Measurements from ENCODE around the gene PIPOX. TPM values are rescaled to one million over a fixed set of nuclear protein-coding genes. Genes with fewer than 3 reads are reported as not detected.

PIPOX gene
- total and polyA plus RNA-seq, 2 of the 13 experiments (the other 11 are each of a cell fraction or from before 2014, with no cell fraction given), result 87.3 to 154 TPM

DNA sequence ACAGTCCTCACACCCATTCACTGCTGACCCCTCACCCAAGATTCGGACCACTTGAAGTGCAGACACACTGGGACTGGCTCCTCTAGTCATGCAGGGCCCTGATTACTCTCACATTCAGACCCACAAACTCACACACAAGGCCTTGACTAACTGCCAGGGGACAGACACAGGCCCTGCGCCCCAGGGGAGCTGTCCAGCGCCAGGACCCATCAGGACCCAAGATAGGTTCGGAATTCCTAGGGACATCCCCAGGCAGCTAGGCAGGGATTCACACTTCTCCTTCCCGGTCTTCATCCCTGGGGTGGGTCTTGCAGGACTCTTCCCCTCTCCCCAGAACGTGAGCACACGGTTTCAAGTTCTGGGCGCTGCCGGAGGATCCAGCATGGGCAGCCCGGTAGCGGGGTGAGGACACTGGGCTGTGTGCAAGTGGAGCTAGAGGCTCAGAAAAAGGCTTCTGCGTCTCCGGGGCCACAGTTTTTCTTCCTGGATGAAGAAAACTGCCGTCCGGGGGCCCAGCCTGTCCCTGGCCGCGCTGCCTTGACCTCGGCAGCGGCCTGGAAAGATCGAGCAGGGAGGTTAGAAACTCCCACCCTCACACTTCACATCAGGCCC, 38.8 kb upstream of the PIPOX start:
- Histone ChIP-seq H3K9ac (ENCODE audit: insufficient read depth, low read depth, low read length) (no peak overlapping the region), H3K27ac (ENCODE audit: extremely low read length, insufficient read depth, low read length) (no peak overlapping the region), H3K79me2 (ENCODE audit: insufficient read depth, low read length) (no peaks in the 10 kb centered on the region), H3K27me3 (ENCODE audit: control insufficient read depth in 1 of 2, insufficient read depth in 2 of 2, low read length in 2 of 2) (peaks cover 11 to 53% of the 10 kb centered on the region in 2 experiments), H3K4me1 (ENCODE audit: insufficient read depth, low read length) (peaks cover 24% of the 10 kb centered on the region), H2AFZ (ENCODE audit: low read length) (no peak overlapping the region), H4K20me1 (ENCODE audit: insufficient read depth, low read length) (peaks cover 8% of the 10 kb centered on the region; the same call in 1 of the 2 replicates), H3K4me2 (ENCODE audit: low read depth, low read length) (no peak overlapping the region), H3K4me3 (replicated peaks in 1 of 3; ENCODE audit: insufficient read depth in 1 of 3, low read depth in 2 of 3, low read length in 3 of 3) (no peak overlapping the region), H3K36me3 (replicated peaks in 1 of 2; ENCODE audit: control insufficient read depth in 1 of 2, insufficient read depth in 2 of 2, low read length in 2 of 2) (no peaks in the 10 kb centered on the region), H3K9me3 (ENCODE audit: low read length) (no peaks in the 10 kb centered on the region)
- ATAC-seq (peak; percentile 21; the same call in 2 of the 3 replicates), FAIRE-seq (no peak), DNase-seq (ENCODE audit: low spot score) (no peak)
- 20% methylated on average over 4 of the region's 20 CpGs for WGBS (ENCODE audit: low lambda C conversion rate)
- CTCF ChIA-PET (ENCODE audit: low intra/inter-chr PET ratio, low total read pairs), result no interaction called here
- in situ Hi-C loops (cut with HindIII; ENCODE audit: extremely low pct_ligation_motif_present, low pct_unique_long_range_greater_than_20kb) (no loop called here), intact Hi-C loops (cut with micrococcal nuclease; ENCODE audit: unreplicated experiment) (no loop called here)
- no TSS peak for BruUV-seq (replicated peaks)
- TF ChIP-seq, protein P1, sequence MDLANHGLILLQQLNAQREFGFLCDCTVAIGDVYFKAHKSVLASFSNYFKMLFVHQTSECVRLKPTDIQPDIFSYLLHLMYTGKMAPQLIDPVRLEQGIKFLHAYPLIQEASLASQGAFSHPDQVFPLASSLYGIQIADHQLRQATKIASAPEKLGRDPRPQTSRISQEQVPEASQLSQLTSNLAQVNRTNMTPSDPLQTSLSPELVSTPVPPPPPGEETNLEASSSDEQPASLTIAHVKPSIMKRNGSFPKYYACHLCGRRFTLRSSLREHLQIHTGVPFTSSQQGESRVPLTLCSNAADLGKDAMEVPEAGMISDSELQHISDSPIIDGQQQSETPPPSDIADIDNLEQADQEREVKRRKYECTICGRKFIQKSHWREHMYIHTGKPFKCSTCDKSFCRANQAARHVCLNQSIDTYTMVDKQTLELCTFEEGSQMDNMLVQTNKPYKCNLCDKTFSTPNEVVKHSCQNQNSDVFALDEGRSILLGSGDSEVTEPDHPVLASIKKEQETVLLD (CRISPR knock-in tag; IDR thresholded peaks at IDR 0.05; ENCODE audit: low read depth), result no peak
- TF ChIP-seq EHMT2 (IDR thresholded peaks at IDR 0.05; ENCODE audit: borderline replicate concordance, low read depth, low read length) (peak; percentile 49; the same call in 1 of the 2 replicates), MIER2 (CRISPR knock-in tag; IDR thresholded peaks at IDR 0.05) (peak; percentile 94), SALL1 (CRISPR knock-in tag; IDR thresholded peaks at IDR 0.05) (peak; percentile 43; the same call in 1 of the 2 replicates), KDM5B (CRISPR knock-in tag; IDR thresholded peaks at IDR 0.05; ENCODE audit: borderline replicate concordance) (peak; percentile 29; the same call in 1 of the 2 replicates), ZNF607 (CRISPR knock-in tag; IDR thresholded peaks at IDR 0.05; ENCODE audit: borderline replicate concordance) (peak; percentile 26; the same call in 1 of the 2 replicates), GZF1 (CRISPR knock-in tag; IDR thresholded peaks at IDR 0.05) (peak; percentile 90; the same call in 1 of the 2 replicates), HOXA7 (CRISPR knock-in tag; IDR thresholded peaks at IDR 0.05) (no peak)
- TF ChIP-seq, protein P2, sequence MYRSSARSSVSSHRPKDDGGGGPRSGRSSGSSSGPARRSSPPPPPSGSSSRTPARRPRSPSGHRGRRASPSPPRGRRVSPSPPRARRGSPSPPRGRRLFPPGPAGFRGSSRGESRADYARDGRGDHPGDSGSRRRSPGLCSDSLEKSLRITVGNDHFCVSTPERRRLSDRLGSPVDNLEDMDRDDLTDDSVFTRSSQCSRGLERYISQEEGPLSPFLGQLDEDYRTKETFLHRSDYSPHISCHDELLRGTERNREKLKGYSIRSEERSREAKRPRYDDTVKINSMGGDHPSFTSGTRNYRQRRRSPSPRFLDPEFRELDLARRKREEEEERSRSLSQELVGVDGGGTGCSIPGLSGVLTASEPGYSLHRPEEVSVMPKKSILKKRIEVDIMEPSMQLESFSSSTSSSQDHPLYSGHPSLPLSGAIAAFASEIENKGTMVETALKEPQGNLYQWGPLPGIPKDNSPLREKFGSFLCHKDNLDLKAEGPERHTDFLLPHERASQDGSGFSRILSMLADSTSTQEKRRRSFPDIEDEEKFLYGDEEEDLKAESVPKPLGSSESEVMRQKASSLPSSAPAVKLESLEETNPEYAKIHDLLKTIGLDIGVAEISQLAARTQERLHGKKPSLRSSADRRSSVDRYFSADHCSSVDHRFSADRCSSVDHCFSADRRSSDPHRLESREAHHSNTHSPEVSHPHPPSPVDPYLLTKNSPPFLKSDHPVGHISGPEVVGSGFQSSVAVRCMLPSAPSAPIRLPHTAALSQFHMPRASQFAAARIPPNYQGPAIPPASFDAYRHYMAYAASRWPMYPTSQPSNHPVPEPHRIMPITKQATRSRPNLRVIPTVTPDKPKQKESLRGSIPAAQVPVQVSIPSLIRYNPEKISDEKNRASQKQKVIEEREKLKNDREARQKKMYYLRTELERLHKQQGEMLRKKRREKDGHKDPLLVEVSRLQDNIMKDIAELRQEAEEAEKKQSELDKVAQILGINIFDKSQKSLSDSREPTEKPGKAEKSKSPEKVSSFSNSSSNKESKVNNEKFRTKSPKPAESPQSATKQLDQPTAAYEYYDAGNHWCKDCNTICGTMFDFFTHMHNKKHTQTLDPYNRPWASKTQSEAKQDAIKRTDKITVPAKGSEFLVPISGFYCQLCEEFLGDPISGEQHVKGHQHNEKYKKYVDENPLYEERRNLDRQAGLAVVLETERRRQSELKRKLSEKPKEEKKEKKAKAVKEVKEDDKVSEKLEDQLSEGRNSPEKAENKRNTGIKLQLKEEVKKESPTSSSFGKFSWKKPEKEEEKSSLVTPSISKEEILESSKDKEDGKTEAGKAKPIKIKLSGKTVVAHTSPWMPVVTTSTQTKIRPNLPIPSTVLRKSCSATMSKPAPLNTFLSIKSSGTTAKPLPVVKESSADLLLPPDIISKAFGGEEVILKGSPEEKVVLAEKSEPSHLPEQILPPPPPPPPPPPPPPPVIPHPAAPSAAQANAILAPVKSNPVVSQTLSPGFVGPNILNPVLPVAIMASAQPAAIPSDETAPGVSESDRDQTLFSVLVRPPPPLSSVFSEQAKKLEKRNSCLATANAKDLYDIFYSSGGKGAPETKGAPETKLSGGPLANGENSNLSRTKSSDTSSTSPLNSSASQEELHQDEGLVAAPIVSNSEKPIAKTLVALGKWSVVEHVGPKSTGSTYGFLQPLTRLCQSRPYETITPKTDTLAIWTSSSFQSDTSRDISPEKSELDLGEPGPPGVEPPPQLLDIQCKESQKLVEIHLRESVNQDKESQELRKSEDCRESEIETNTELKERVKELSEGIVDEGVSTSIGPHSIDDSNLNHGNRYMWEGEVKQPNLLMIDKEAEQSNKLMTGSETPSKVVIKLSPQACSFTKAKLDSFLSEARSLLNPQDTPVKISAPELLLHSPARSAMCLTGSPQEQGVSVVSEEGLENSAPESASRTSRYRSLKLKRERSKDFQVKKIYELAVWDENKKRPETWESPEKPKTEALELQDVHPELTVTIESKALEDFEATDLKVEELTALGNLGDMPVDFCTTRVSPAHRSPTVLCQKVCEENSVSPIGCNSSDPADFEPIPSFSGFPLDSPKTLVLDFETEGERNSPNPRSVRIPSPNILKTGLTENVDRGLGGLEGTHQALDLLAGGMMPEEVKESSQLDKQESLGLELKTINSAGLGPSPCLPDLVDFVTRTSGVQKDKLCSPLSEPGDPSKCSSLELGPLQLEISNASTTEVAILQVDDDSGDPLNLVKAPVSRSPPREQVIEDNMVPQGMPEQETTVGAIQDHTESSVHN (CRISPR knock-in tag; IDR thresholded peaks at IDR 0.05), result no peak
- TF ChIP-seq, protein P3, sequence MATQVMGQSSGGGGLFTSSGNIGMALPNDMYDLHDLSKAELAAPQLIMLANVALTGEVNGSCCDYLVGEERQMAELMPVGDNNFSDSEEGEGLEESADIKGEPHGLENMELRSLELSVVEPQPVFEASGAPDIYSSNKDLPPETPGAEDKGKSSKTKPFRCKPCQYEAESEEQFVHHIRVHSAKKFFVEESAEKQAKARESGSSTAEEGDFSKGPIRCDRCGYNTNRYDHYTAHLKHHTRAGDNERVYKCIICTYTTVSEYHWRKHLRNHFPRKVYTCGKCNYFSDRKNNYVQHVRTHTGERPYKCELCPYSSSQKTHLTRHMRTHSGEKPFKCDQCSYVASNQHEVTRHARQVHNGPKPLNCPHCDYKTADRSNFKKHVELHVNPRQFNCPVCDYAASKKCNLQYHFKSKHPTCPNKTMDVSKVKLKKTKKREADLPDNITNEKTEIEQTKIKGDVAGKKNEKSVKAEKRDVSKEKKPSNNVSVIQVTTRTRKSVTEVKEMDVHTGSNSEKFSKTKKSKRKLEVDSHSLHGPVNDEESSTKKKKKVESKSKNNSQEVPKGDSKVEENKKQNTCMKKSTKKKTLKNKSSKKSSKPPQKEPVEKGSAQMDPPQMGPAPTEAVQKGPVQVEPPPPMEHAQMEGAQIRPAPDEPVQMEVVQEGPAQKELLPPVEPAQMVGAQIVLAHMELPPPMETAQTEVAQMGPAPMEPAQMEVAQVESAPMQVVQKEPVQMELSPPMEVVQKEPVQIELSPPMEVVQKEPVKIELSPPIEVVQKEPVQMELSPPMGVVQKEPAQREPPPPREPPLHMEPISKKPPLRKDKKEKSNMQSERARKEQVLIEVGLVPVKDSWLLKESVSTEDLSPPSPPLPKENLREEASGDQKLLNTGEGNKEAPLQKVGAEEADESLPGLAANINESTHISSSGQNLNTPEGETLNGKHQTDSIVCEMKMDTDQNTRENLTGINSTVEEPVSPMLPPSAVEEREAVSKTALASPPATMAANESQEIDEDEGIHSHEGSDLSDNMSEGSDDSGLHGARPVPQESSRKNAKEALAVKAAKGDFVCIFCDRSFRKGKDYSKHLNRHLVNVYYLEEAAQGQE (IDR thresholded peaks at IDR 0.05; ENCODE audit: borderline replicate concordance in 1 of 2, low read depth in 1 of 2, low read length in 2 of 2), result peak; percentile 92 to 94
- POLR2A ChIA-PET, result no interaction called here
